ENCODE results near the gene STX19.

The STX19 gene, protein sequence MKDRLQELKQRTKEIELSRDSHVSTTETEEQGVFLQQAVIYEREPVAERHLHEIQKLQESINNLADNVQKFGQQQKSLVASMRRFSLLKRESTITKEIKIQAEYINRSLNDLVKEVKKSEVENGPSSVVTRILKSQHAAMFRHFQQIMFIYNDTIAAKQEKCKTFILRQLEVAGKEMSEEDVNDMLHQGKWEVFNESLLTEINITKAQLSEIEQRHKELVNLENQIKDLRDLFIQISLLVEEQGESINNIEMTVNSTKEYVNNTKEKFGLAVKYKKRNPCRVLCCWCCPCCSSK

DNA sequence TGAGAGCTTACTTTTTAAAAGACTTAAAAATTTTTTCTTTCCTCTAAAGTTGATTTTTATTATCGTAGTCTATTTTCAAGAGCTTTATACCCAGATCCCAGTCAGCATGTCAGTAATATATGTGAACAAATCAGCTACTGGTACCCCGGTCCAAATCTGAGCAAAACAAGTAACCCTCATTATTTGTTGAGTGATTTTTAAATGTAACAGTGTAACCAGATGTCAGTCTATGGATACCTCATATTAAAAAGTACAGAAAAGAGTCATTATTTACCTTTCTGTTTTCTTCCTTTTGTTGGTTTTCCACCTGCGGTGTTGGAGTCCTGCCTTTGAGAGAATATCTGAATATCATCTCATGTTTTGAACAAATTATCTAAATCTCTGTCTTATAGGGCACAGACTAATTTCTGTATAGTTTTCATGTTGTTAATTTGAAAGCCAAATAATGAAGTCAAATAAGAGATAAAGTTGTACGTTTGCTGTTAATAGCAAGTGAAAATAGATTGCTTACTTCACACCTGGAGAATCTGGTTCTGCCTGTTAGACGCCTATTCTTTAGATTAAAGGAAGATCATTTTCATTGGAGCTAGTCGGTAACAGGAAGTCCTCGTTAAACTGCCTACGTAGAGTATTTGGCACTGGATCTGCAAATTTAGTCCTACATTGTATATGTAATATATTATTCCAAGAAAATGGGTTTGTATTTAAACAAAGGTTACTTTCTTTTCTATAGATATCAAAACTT, at the start of gene STX19:
STX19 (minus strand) TSS at position 505 of the 745 bp plus-strand sequence. CDS start 13,328 bp downstream, outside the sequence.
- Mint-ChIP-seq H3K4me3 (no peak within 1 kb of the TSS), H3K27me3 (ENCODE audit: low read depth) (no peaks in the 10 kb centered on the region), H3K36me3 (ENCODE audit: low read depth) (no peaks in the 10 kb centered on the region), H3K4me1 (ENCODE audit: low read depth) (no peaks in the 10 kb centered on the region), H3K27ac (no peak within 1 kb of the TSS), H3K9me3 (no peaks in the 10 kb centered on the region)
- no peak for DNase-seq (ENCODE audit: low spot score)

DNA sequence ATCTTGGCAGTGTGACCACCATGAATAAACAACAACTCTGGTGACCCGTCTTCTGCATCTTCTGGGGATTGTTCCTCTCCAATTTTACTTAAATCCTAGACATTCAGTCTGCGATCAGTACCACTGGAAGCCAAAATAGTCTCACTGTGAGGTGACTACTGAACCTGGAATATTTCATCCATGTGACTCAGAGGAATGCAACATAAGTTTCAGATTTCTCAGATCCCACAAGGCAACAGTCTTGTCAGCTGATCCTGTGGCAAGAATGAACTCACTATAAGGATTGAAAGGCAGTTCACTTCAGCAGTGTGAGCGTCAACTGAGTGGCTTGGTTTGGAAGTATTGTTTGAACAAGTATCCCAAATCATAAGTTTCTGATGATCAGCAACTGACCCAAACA, 47.7 kb upstream of the STX19 start:
- Mint-ChIP-seq H3K27ac (no peak overlapping the region), H3K36me3 (ENCODE audit: low read depth) (peaks cover 65% of the 10 kb centered on the region), H3K27me3 (ENCODE audit: low read depth) (no peaks in the 10 kb centered on the region), H3K9me3 (no peaks in the 10 kb centered on the region), H3K4me3 (no peak overlapping the region), H3K4me1 (ENCODE audit: low read depth) (peaks cover 52% of the 10 kb centered on the region)
- DNase-seq (ENCODE audit: low spot score) = no peak

DNA sequence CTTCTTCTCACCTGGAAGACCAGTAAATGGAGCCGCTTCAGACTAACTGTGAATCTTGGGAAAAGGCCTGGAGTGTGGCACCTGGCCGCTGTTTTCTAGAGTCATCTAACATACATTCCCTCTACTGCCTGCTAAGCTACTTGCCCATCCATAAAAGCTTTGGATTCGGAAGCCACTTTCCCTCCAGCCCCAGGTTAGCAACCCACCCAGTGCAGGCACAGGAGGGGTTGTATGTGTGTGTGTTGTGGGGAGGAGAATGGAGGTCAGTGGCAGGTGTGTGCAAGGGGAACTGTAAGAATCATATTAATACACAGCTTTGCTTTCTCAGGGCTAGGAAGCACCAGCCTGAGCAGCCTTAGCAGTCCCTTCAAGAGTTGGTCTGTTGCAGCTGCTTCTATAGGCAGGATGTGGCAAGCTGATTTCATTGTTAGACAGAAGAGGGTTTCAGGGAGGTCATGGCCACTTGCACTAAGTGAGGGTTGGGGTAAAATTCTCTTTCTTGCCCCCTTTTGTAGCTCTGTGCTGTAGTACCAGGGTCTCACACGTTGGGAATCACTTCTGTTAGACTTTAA, 43.4 kb upstream of the STX19 start:
- Mint-ChIP-seq H3K27ac (peak overlapping the region; percentile 82), H3K4me3 (peak overlapping the region; percentile 63), H3K9me3 (peaks cover 7% of the 10 kb centered on the region), H3K36me3 (ENCODE audit: low read depth) (peaks cover 61% of the 10 kb centered on the region), H3K27me3 (ENCODE audit: low read depth) (no peaks in the 10 kb centered on the region), H3K4me1 (ENCODE audit: low read depth) (peaks cover 53% of the 10 kb centered on the region)
- peak; percentile 22 for DNase-seq (ENCODE audit: low spot score)

DNA sequence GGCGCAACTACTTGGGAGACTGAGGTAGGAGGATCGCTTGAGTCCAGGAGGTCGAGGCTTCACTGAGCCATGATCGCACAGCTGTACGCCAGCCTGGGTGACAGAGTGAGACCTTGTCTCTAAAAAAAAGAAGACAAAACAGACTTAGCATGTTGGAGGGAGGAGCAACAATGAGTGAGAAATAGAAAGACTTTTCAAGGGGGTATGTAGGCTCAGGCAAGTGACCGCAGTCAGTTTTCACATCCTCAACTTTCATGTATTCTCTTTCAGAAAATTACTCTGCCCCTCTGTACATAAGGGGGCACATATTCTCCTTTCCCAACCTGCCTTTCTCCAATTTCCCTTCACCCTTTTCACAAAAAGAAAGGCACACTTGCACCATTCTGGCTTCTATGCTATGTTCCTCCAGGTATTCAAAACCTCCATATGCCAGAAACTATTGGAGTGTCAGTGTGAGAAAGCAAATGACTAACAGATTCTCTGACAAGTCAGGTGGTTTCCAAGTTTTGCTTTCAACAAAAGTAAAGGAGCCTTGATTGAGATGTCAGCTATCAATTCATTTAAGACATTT, 42.0 kb upstream of the STX19 start:
- Mint-ChIP-seq H3K36me3 (ENCODE audit: low read depth) (peaks cover 60% of the 10 kb centered on the region), H3K4me3 (no peak overlapping the region), H3K27ac (no peak overlapping the region)

DNA sequence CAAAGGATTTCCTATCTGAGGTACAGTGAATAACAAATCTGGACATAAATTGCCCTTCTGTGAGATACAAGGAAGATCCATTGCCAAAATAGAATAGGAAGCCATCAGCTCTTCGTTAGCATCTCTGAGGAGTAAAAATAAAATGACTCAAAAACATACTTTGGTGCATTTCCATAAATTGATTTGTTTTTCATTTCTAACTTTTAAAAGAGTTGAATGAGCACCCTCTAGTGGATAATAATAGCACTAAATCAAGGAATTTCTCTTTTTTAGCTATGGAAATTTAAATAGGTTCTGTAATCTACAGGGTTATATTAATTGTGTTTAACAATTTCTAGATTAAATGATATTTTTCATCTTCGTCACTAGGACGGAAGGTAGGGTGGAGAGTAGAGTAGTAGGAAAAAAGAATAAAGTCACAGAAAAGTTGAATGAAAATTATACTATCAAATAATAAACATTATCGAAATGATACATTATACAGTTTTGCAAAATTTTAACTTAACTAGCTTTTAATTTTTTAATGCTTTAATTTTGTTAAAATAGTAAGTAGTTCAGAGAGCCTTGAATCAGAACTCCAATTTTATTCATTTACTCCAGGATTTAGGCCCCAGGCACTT, 40.9 kb upstream of the STX19 start:
- peaks cover 60% of the 10 kb centered on the region for H3K36me3 Mint-ChIP-seq (ENCODE audit: low read depth)
- no peaks in the 10 kb centered on the region for H3K27me3 Mint-ChIP-seq (ENCODE audit: low read depth)
- H3K4me3 Mint-ChIP-seq = peak overlapping the region; percentile 14
- peak overlapping the region; percentile 38 for H3K27ac Mint-ChIP-seq
- DNase-seq (ENCODE audit: low spot score) = no peak
- peaks cover 69% of the 10 kb centered on the region for H3K4me1 Mint-ChIP-seq (ENCODE audit: low read depth)
- peaks cover 9% of the 10 kb centered on the region for H3K9me3 Mint-ChIP-seq

More for the DNA sequence above, 42.0 kb upstream of the STX19 start:
- Mint-ChIP-seq H3K9me3 (peaks cover 9% of the 10 kb centered on the region), H3K4me1 (ENCODE audit: low read depth) (peaks cover 63% of the 10 kb centered on the region), H3K27me3 (ENCODE audit: low read depth) (no peaks in the 10 kb centered on the region)
- DNase-seq (ENCODE audit: low spot score) = no peak

DNA sequence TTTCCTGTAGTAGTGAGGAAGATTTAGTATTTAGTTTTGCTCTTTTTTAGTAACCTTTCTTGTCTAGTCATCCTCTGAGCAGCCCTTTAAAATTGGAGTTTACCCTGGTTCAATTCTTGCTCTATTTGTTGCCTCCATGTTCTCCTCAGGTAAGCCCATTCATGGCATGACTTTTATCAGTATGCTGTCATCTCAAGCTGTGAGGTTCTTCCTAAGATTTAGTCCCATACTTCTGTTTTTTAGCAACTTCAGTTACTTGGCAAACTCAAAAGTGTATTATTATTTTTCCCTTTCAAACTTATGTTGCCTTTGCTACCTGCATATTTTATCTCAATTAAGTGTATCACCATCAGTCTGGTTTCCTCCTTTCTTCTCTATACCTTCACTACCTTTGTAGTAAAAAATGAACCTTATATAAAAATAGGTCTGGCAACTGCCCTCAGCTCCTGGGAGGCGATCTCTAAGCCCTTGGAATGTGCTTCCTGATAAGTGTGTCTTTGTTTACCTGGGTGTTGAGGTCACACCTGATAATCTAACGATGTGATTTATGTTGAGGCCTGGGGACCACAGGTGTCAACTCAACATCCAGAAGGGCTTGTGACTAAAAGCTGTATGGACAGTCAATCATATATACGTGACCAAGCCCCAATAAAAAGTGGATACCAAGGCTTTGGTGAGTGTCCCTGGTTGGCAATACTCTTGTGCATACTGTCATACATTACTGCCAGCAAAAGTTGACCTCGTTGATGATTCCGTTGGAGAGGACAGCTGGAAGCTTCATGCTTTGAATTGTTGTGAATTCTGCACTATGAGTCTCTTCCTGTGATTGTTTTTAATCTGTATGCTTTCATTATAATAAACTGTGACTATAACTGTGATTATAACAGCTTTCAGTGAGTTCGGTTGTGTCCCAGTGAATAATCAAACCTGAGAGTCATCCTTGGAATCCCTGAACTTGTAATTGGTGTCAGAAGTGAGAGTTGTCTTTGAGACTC, 38.4 kb upstream of the STX19 start:
- Mint-ChIP-seq H3K36me3 (ENCODE audit: low read depth) (peaks cover 46% of the 10 kb centered on the region), H3K27ac (no peak overlapping the region), H3K4me1 (ENCODE audit: low read depth) (peaks cover 58% of the 10 kb centered on the region), H3K9me3 (peaks cover 9% of the 10 kb centered on the region), H3K27me3 (ENCODE audit: low read depth) (no peaks in the 10 kb centered on the region), H3K4me3 (peak overlapping the region; percentile 3)
- no peak for DNase-seq (ENCODE audit: low spot score)

DNA sequence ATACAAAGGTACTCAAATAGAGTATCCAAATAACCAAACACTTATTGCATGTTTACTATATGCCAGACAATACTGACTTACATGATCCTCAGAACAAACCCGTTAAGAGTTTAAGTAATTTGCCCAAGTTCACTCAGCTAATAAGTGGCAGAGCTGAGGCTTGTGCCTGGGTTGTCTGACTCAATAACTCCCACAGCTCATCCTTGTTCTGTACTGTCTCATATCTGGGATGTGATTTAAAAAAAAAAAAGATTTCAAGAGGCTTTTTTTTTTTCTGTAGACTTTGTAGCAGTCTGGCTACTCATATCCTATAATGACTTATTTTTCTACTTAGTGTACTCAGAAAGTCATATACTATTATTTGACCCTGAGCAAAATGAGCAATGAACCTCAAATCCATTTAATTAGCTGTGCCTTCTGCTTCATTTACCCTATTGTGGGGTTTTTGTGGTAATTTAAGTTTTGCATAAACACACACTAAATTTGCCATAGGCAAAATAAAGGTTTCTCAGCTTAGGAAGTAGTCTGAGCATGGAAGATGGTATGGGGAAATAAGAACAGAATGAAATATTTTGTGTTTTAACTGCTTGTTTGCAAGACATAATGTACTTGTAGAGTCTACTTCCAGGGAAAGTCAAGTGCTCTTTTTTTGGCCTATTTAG, 37.6 kb upstream of the STX19 start:
- H3K27ac Mint-ChIP-seq = no peak overlapping the region
- H3K4me3 Mint-ChIP-seq = peak overlapping the region; percentile 3
- DNase-seq (ENCODE audit: low spot score) = no peak
- H3K36me3 Mint-ChIP-seq (ENCODE audit: low read depth) = peaks cover 45% of the 10 kb centered on the region
- H3K4me1 Mint-ChIP-seq (ENCODE audit: low read depth) = peaks cover 49% of the 10 kb centered on the region
- H3K27me3 Mint-ChIP-seq (ENCODE audit: low read depth) = no peaks in the 10 kb centered on the region
- H3K9me3 Mint-ChIP-seq = peaks cover 9% of the 10 kb centered on the region

DNA sequence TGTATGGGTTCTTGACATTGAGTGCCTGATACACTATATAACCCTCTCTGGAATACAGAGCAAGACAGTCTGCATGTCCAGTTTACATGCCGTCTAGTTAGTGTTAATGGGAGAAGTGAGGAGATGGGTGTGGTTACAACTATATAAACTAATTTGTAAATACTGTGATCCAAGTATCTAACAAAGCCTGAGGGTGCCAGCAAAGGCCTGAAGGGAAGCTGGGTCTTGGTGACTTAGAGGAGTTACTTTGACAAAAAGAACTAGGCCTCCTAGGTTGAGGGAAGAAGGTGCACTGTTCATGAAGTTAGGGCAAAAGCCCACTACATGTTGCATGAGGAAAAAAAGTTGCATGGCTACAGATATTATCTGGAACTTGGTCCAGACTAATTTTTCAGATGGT, 36.7 kb upstream of the STX19 start:
- no peaks in the 10 kb centered on the region for H3K27me3 Mint-ChIP-seq (ENCODE audit: low read depth)
- H3K9me3 Mint-ChIP-seq = peaks cover 9% of the 10 kb centered on the region
- no peak for DNase-seq (ENCODE audit: low spot score)
- H3K27ac Mint-ChIP-seq = peak overlapping the region; percentile 26
- H3K4me1 Mint-ChIP-seq (ENCODE audit: low read depth) = peaks cover 43% of the 10 kb centered on the region
- H3K36me3 Mint-ChIP-seq (ENCODE audit: low read depth) = peaks cover 53% of the 10 kb centered on the region
- H3K4me3 Mint-ChIP-seq = peak overlapping the region; percentile 98

DNA sequence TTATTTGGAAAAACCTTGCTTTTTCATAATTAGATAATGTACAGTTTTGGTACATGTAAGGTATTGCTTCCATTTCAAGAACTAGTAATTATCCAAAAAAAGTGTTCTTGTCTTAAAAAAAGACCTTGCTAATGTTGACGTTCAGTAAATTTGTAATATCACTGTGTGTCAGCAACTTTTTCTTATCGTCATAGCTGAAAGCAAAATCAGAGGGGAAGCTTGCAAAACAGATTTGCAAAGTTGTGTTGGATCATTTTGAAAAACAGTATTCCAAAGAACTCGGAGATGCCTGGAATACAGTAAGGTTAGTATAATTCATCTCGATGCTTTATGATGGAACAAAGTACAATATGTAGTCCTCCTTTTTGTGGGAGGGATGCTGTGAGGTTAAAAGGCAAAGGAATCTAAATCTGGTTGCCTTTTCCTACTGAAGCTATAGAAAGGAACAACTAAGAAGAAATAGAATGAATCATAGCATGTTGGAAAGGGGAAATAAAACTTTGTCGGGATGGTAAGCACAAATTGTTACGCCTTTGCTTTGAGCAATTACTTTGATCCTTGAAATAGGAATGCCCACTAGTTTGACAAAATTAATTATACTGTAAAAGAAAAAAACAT, 36.0 kb upstream of the STX19 start:
- peaks cover 40% of the 10 kb centered on the region for H3K4me1 Mint-ChIP-seq (ENCODE audit: low read depth)
- H3K4me3 Mint-ChIP-seq = peak overlapping the region; percentile 98
- peak overlapping the region; percentile 99 for H3K27ac Mint-ChIP-seq
- H3K36me3 Mint-ChIP-seq (ENCODE audit: low read depth) = peaks cover 56% of the 10 kb centered on the region
- peaks cover 9% of the 10 kb centered on the region for H3K9me3 Mint-ChIP-seq
- no peak for DNase-seq (ENCODE audit: low spot score)
- H3K27me3 Mint-ChIP-seq (ENCODE audit: low read depth) = no peaks in the 10 kb centered on the region

DNA sequence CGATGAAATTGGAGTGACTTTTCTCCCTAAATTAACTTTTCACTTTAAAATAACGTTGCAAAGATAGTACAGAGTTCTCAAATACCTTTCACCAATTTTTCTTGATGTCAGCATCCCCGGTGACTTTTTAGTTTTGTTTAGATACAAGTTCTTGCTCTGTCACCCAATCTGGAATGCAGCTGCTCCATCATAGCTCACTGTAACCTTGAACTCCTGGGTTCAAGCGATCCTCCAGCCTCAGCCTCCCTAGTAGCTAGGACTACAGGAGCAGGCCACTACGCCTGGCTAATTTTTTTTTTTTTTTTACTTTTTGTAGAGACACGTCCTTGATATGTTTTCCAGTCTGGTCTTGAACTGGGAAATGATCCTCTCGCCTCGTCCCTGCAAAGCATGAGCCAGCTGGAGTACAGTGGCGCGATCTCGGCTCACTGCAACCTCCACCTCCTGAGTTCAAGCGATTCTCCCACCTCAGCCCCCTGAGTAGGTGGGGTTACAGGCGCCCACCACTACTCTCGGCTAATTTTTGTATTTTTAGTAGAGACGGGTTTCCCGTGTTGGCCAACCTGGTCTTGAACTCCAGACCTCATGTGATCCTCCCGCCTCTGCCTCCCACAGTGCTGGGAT, 35.2 kb upstream of the STX19 start:
- DNase-seq (ENCODE audit: low spot score) = no peak
- H3K4me3 Mint-ChIP-seq = peak overlapping the region; percentile 98
- peaks cover 33% of the 10 kb centered on the region for H3K4me1 Mint-ChIP-seq (ENCODE audit: low read depth)
- H3K36me3 Mint-ChIP-seq (ENCODE audit: low read depth) = peaks cover 61% of the 10 kb centered on the region
- H3K9me3 Mint-ChIP-seq = peaks cover 9% of the 10 kb centered on the region
- no peaks in the 10 kb centered on the region for H3K27me3 Mint-ChIP-seq (ENCODE audit: low read depth)
- peak overlapping the region; percentile 99 for H3K27ac Mint-ChIP-seq

DNA sequence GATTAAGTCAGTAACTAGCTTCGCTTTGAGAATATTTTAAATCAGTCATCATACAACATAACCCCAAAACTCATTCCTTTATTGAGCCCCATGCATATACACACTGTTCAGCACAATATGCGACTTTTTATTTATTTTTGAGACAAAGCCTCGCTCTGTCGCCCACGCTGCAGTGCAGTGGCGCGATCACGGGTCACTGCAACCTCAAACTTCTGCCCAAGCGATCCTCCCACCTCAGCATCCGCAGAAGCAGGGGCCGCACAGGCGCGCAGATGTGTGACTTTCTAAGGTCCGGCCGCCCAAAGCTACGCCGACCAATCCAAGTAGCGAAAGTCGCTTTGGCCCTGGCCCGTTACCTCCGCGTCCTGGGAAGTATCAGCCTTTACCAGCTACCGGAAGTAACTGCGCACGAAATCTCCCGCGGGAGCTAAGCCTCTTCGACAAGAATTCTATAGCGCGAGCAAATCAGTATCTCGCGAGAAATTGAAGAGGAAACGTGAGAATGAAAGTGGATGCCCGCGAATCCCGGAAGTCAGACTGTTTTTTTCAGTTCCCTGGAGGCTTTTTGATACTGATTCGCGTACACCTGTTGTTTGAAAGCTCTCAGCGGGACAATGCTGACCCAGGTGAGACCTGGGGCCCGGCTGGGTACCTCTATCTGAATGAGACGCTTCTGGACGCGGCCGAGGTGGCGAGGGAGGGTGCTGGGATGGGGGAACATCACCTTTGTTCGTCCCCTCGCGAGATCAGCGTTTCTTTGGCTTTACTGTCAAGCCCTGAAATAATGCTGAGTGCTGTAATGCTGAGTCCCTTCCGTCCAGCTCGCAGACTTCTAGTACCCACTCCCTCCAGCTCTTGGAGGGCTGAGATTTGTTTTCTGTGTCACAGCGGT, 34.4 kb upstream of the STX19 start, which contains the start of the genes DHFR2 and NSUN3:
DHFR2 (minus strand) TSS at position 404 of the 892 bp plus-strand sequence. CDS start 1,405 bp downstream, outside the sequence.
NSUN3 (plus strand) TSS at position 549 of the 892 bp plus-strand sequence; CDS start at position 615, 66 bp downstream.
- Mint-ChIP-seq H3K27me3 (ENCODE audit: low read depth) (no peaks in the 10 kb centered on the region), H3K27ac (peak within 1 kb of the TSS; percentile 99), H3K4me1 (ENCODE audit: low read depth) (peaks cover 35% of the 10 kb centered on the region), H3K36me3 (ENCODE audit: low read depth) (peaks cover 60% of the 10 kb centered on the region), H3K9me3 (peaks cover 9% of the 10 kb centered on the region), H3K4me3 (peak within 1 kb of the TSS; percentile 98)
- DNase-seq (ENCODE audit: low spot score) = peak; percentile 84

Data from T-helper 2 cell treated with Interferon-gamma antibody and Interleukin-4, amounts not matched to agents 5 μg/mL and 100 μg/mL, for 36 hours (primary cell).